Measurements from ENCODE around the gene PMPCA. TPM values are rescaled to one million over a fixed set of nuclear protein-coding genes. Genes with fewer than 3 reads are reported as not detected.

The PMPCA gene
- total RNA-seq, 4 donors from 2014 or later: 22.8 to 43.9 (median 35.0) TPM

GRCh38 chr9:136454026-136454796 is 43.8 kb downstream of the PMPCA start:
- intact Hi-C loops (cut with DNase I): no loop called here
- no peak overlapping the region for H3K4me3 ChIP-seq
- DNase-seq (ENCODE audit: extremely low spot score): no peak
- no peaks in the 10 kb centered on the region for H3K27me3 ChIP-seq
- H3K36me3 ChIP-seq: peaks cover 82 to 99% (median 96%) of the 10 kb centered on the region in 4 donors
- TF ChIP-seq POLR2A (IDR thresholded peaks at IDR 0.05; ENCODE audit: low read depth) (no peak), CTCF (IDR thresholded peaks at IDR 0.05) (no peak), EP300 (IDR thresholded peaks at IDR 0.05) (no peak), POLR2AphosphoS5 (IDR thresholded peaks at IDR 0.05) (no peak)
- H3K4me1 ChIP-seq: no peaks in the 10 kb centered on the region
- no peaks in the 10 kb centered on the region for H3K9me3 ChIP-seq
- no peak overlapping the region for H3K27ac ChIP-seq (replicated peaks in 1 of 4)
- WGBS: 88% methylated on average over 24 of the region's 25 CpGs

GRCh38 chr9:136455043-136456002 is 44.9 kb downstream of the PMPCA start:
- TF ChIP-seq CTCF (IDR thresholded peaks at IDR 0.05) (no peak), POLR2AphosphoS5 (IDR thresholded peaks at IDR 0.05) (no peak), EP300 (IDR thresholded peaks at IDR 0.05) (no peak), POLR2A (IDR thresholded peaks at IDR 0.05; ENCODE audit: low read depth) (no peak)
- intact Hi-C loops (cut with DNase I): no loop called here
- H3K4me1 ChIP-seq: no peaks in the 10 kb centered on the region
- DNase-seq (ENCODE audit: extremely low spot score): no peak
- H3K27ac ChIP-seq (replicated peaks in 1 of 4): no peak overlapping the region
- no peak overlapping the region for H3K4me3 ChIP-seq
- peaks cover 84 to 99% (median 96%) of the 10 kb centered on the region in 4 donors for H3K36me3 ChIP-seq
- H3K9me3 ChIP-seq: no peaks in the 10 kb centered on the region
- no peaks in the 10 kb centered on the region for H3K27me3 ChIP-seq
- WGBS: 88% methylated on average over 32 of the region's 43 CpGs

GRCh38 chr9:136456258-136456657 is 45.8 kb downstream of the PMPCA start:
- TF ChIP-seq EP300 (IDR thresholded peaks at IDR 0.05): no peak
- no peak for TF ChIP-seq CTCF (IDR thresholded peaks at IDR 0.05)
- TF ChIP-seq POLR2A (IDR thresholded peaks at IDR 0.05; ENCODE audit: low read depth): no peak
- TF ChIP-seq POLR2AphosphoS5 (IDR thresholded peaks at IDR 0.05): no peak
- H3K9me3 ChIP-seq: no peaks in the 10 kb centered on the region
- H3K27ac ChIP-seq (replicated peaks in 1 of 4): no peak overlapping the region
- H3K27me3 ChIP-seq: no peaks in the 10 kb centered on the region
- no peak for DNase-seq (ENCODE audit: extremely low spot score)
- 91% methylated on average over 8 of the region's 9 CpGs for WGBS
- H3K4me1 ChIP-seq: no peaks in the 10 kb centered on the region
- H3K4me3 ChIP-seq: no peak overlapping the region
- intact Hi-C loops (cut with DNase I): no loop called here
- H3K36me3 ChIP-seq: peaks cover 83 to 99% (median 96%) of the 10 kb centered on the region in 4 donors

- H3K9me3 ChIP-seq: no peaks in the 10 kb centered on the region
- no peak overlapping the region for H3K4me3 ChIP-seq
- no peaks in the 10 kb centered on the region for H3K27me3 ChIP-seq
- H3K36me3 ChIP-seq: peaks cover 87 to 99% (median 96%) of the 10 kb centered on the region in 4 donors
- intact Hi-C loops (cut with DNase I): no loop called here
- WGBS: 97% methylated on average over 18 of the region's 24 CpGs
- no peak for TF ChIP-seq POLR2A (IDR thresholded peaks at IDR 0.05; ENCODE audit: low read depth)
- no peak for TF ChIP-seq CTCF (IDR thresholded peaks at IDR 0.05)
- TF ChIP-seq POLR2AphosphoS5 (IDR thresholded peaks at IDR 0.05): no peak
- TF ChIP-seq EP300 (IDR thresholded peaks at IDR 0.05): no peak
- H3K4me1 ChIP-seq: no peaks in the 10 kb centered on the region
- no peak for DNase-seq (ENCODE audit: extremely low spot score)
- H3K27ac ChIP-seq (replicated peaks in 1 of 4): no peak overlapping the region
Measured at GRCh38 chr9:136457326-136457725, 46.9 kb downstream of the PMPCA start.

All from esophagus muscularis mucosa (tissue), 4 donors.